Astrocyte of the spinal cord (primary cell): ENCODE measurements around the gene TRAPPC4.
A peak's percentile ranks its signal among the peaks of the same experiment; 100 is the strongest.
"Not testable (repeated sequence)": the region's sequence is repeated elsewhere in the genome, so short reads cannot be mapped to it uniquely, and the experiment has no call there.

Experiments
- DNase-seq: peaks from one replicate; pipeline ENCODE4 v3.0.0; 2011; ENCODE audit warnings: low read depth, low spot score
- H3K4me3 ChIP-seq: 2 replicates; pipeline ENCODE4 v1.5.1; 2011; ENCODE audit warnings: low read depth, mild to moderate bottlenecking, low read length, moderate library complexity
- in situ Hi-C: cut with HindIII; loops from 2 replicates; pipeline ENCODE4 v1.10.0; 2017; ENCODE audit warnings: low sequenced_read_pairs
- TF ChIP-seq, protein P1 (sequence below): IDR thresholded peaks from 2 replicates; pipeline ENCODE4 v1.5.1; 2012; ENCODE audit warnings: low read depth, mild to moderate bottlenecking, low read length, inconsistent platforms

The TRAPPC4 gene

DNA sequence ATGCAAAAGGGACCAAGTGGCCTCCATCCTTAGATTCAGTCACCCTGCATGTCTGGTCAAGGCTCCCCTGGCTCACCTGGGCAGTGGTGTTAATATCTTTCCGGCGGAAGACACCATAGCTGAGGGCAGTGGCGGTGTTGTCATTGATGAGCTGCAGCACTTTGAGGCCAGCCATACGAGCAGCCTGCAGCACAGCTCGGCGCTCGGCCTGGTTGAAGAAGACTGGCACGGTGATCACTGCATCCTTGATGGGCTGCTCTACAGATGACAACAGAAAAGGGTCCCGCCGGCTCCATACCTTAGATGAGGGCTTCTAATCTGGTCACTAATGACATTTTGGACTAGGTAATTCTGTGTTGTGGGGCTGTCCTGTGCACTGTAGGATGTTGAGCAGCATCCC lies 35.9 kb downstream of the TRAPPC4 start:
- in situ Hi-C loops, result no loop called here
- H3K4me3 ChIP-seq, result no peak overlapping the region
- no peak for DNase-seq
- TF ChIP-seq, protein P1, sequence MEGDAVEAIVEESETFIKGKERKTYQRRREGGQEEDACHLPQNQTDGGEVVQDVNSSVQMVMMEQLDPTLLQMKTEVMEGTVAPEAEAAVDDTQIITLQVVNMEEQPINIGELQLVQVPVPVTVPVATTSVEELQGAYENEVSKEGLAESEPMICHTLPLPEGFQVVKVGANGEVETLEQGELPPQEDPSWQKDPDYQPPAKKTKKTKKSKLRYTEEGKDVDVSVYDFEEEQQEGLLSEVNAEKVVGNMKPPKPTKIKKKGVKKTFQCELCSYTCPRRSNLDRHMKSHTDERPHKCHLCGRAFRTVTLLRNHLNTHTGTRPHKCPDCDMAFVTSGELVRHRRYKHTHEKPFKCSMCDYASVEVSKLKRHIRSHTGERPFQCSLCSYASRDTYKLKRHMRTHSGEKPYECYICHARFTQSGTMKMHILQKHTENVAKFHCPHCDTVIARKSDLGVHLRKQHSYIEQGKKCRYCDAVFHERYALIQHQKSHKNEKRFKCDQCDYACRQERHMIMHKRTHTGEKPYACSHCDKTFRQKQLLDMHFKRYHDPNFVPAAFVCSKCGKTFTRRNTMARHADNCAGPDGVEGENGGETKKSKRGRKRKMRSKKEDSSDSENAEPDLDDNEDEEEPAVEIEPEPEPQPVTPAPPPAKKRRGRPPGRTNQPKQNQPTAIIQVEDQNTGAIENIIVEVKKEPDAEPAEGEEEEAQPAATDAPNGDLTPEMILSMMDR, result no peak

DNA sequence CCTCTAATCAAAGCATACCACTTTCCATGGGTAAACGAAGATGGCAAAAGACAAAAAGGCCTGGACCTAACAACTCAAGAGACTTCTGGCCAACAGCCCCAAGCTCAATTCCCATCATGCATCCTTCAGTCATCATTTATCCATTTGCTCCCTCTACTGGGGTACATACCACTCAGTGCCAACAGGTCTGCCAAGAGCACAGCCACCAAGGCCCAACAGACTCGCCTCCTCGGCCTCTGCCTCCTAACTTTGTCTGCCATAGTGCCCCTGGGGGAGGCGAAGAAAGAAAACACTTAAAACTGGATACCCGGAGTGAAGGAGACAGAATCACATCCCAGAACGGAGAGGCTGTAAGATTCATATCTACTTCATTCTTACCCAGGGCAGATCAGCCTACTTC lies 37.3 kb downstream of the TRAPPC4 start:
- in situ Hi-C loops, result no loop called here
- H3K4me3 ChIP-seq, result peak overlapping the region; percentile 73
- TF ChIP-seq, protein P1, result peak; percentile 5
- peak; percentile 24 for DNase-seq

GRCh38 chr11:119056421-119056999 lies 37.9 kb downstream of the TRAPPC4 start:
- TF ChIP-seq, protein P1, result no peak
- no peak for DNase-seq
- peak overlapping the region; percentile 73 for H3K4me3 ChIP-seq
- in situ Hi-C loops, result no loop called here

GRCh38 chr11:119057000-119057769 lies 38.6 kb downstream of the TRAPPC4 start, which contains the start of gene HYOU1:
Gene HYOU1 (minus strand): TSS chr11:119057205. CDS start chr11:119056160, 1,045 bp downstream.
- H3K4me3 ChIP-seq, result peak within 1 kb of the TSS; percentile 85
- peak; percentile 95 for DNase-seq
- in situ Hi-C loops, result no loop called here
- TF ChIP-seq, protein P1, result peak; percentile 51

- H3K4me3 ChIP-seq, DNase-seq, in situ Hi-C loops: not testable (repeated sequence)
Measured at GRCh38 chr11:119059128-119059527, 40.6 kb downstream of the TRAPPC4 start.

- TF ChIP-seq, protein P1, result no peak
- no peak for DNase-seq
- in situ Hi-C loops, result no loop called here
- H3K4me3 ChIP-seq, result no peak overlapping the region
Measured at GRCh38 chr11:119061256-119061655, 42.7 kb downstream of the TRAPPC4 start.

- DNase-seq, result peak; percentile 23
- no peak overlapping the region for H3K4me3 ChIP-seq
- TF ChIP-seq, protein P1, result no peak
- in situ Hi-C loops, result no loop called here
Measured at GRCh38 chr11:119062779-119063178, 44.2 kb downstream of the TRAPPC4 start.
